Upper lobe of left lung (tissue), 6 donors: ENCODE results near the gene UBE2N. TPM values are rescaled to one million over a fixed set of nuclear protein-coding genes. Genes with fewer than 3 reads are reported as not detected.

Experiments
- ATAC-seq, 2 donors: fragments of 200-7000 bp; cut with Tn5 transposase; one replicate each; pipeline ENCODE4 v1.9.1; 2022; ENCODE audit warnings: mild to moderate bottlenecking in 2 of 2, moderate library complexity in 2 of 2; ENCODE audit not compliant: low FRiP score in 2 of 2
- DNase-seq, 2 donors: peaks; one replicate each; pipeline ENCODE4 v3.0.0-alpha.2; 2019 to 2020
- H3K27ac ChIP-seq, 4 donors: fragments of 200-600 bp; sonication (generic); one replicate each; pipeline ENCODE4 v1.5.1; 2016 to 2019
- H3K27me3 ChIP-seq, 4 donors: fragments of 200-600 bp; sonication (generic); one replicate each; pipeline ENCODE4 v1.5.1; 2017 to 2019
- H3K36me3 ChIP-seq, 4 donors: fragments of 200-600 bp; sonication (generic); one replicate each; pipeline ENCODE4 v1.5.1; 2016 to 2019
- H3K4me1 ChIP-seq, 4 donors: fragments of 200-600 bp; sonication (generic); one replicate each; pipeline ENCODE4 v1.5.1; 2018 to 2019
- H3K4me3 ChIP-seq, 4 donors: fragments of 200-600 bp; sonication (generic); one replicate each; pipeline ENCODE4 v1.5.1; 2017 to 2019; ENCODE audit warnings: mild to moderate bottlenecking in 2 of 4, moderate library complexity in 1 of 4
- H3K9me3 ChIP-seq, 4 donors: fragments of 200-600 bp; sonication (generic); one replicate each; pipeline ENCODE4 v1.5.1; 2018 to 2019
- EP300 ChIP-seq, 4 donors: sonication (generic); formaldehyde crosslinking; IDR thresholded peaks; one replicate each; pipeline ENCODE4 v1.5.1; 2017; ENCODE audit warnings: antibody characterized with exemption in 4 of 4, control low read depth in 2 of 4
- POLR2A ChIP-seq, 4 donors: fragments of 450-650 bp; IDR thresholded peaks; one replicate each; pipeline ENCODE4 v1.5.1; 2016 to 2017; ENCODE audit warnings: antibody characterized with exemption in 4 of 4, mild to moderate bottlenecking in 2 of 4
- POLR2AphosphoS5 ChIP-seq, 2 donors: sonication (generic); formaldehyde crosslinking; IDR thresholded peaks; one replicate each; pipeline ENCODE4 v1.5.1; 2017; ENCODE audit warnings: antibody characterized with exemption in 2 of 2
- WGBS, 2 donors: methylation state at CpG; one replicate each; pipeline ENCODE4 v1.1.5; 2017 to 2018; 5-methylcytosine and 5-hydroxymethylcytosine counted together
- small RNA-seq, 4 donors: library from RNA; depleted of rRNA; stranded (forward); fragments of <200 nt; gene quantifications; one replicate each; pipeline ENCODE3, GENCODE V24; 2016
- total RNA-seq, 6 donors: library from RNA; depleted of rRNA in 4 of 6; stranded (reverse); fragments of >200 nt in 4 of 6; gene quantifications; one replicate each; pipeline versions ENCODE4 v1.1.0 to v1.2.1, GENCODE V29; 2016 to 2021
- TF ChIP-seq, protein P1 (sequence below), 6 experiments: fragments of 450-650 bp in 4 of 6; fragments of 200-600 bp in 2 of 6; sonication (generic) in 2 of 6; IDR thresholded peaks; one replicate each; pipeline ENCODE4 v1.5.1; 2016 to 2019; ENCODE audit warnings: antibody characterized with exemption in 6 of 6
- donor health status: DM: no; HTN: no; CAD: no; lungs with moderate emphysema.
- donor health status: DM: no; HTN: yes; CAD: no; lungs with severe emphysema.

The UBE2N gene
- total RNA-seq, 6 donors from 2014 or later, result 10.0 to 78.1 (median 46.3) TPM

DNA sequence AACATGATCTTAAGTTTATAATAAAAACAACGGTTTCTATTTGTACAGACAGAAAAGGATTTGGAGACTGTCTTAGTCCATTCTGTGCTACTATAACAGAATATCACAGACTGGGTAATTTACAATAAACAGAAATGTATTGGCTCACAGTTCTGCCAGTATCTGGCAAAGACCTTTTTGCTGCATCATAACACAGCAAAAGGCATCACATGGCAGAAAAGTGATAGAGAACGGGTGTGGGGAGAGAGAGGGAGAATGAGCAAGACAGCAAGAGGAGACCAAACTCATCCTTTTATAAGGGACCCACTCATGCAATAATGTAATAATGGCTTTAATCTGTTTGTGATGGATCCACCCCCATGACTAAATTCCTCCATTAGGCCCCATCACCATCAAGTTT is 81.1 kb downstream of the UBE2N start:
- TF ChIP-seq EP300 (IDR thresholded peaks at IDR 0.05) (no peak), POLR2AphosphoS5 (IDR thresholded peaks at IDR 0.05) (no peak), POLR2A (IDR thresholded peaks at IDR 0.05) (no peak)
- TF ChIP-seq, protein P1, sequence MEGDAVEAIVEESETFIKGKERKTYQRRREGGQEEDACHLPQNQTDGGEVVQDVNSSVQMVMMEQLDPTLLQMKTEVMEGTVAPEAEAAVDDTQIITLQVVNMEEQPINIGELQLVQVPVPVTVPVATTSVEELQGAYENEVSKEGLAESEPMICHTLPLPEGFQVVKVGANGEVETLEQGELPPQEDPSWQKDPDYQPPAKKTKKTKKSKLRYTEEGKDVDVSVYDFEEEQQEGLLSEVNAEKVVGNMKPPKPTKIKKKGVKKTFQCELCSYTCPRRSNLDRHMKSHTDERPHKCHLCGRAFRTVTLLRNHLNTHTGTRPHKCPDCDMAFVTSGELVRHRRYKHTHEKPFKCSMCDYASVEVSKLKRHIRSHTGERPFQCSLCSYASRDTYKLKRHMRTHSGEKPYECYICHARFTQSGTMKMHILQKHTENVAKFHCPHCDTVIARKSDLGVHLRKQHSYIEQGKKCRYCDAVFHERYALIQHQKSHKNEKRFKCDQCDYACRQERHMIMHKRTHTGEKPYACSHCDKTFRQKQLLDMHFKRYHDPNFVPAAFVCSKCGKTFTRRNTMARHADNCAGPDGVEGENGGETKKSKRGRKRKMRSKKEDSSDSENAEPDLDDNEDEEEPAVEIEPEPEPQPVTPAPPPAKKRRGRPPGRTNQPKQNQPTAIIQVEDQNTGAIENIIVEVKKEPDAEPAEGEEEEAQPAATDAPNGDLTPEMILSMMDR (IDR thresholded peaks at IDR 0.05), result no peak
- Histone ChIP-seq H3K36me3 (no peaks in the 10 kb centered on the region), H3K9me3 (no peaks in the 10 kb centered on the region), H3K27me3 (no peaks in the 10 kb centered on the region), H3K4me3 (no peak overlapping the region), H3K4me1 (no peaks in the 10 kb centered on the region), H3K27ac (no peak overlapping the region)
- ATAC-seq (no peak), DNase-seq (no peak)
- 78 to 84% methylated on average over 2 of the region's 2 CpGs for WGBS, 2 donors

DNA sequence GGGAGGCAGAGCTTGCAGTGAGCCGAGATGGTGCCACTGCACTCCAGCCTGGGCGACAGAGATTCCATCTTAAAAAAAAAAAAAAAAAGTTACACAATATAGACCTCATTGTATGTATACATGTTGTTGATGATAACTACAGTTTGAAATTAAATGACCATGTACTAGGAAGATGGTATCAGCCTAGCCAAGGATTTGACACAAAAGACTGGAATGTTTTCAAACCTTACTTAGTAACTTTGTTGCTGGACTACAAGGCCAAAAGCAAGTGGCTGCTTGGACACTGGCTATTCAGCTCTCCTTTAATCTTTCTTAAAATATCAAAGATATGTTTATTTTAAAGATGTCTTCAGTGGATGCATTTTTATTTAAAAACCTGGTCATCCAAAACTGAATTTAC is 82.9 kb downstream of the UBE2N start:
- 93 to 100% methylated on average over 2 of the region's 2 CpGs for WGBS, 2 donors
- no peak for DNase-seq
- no peak overlapping the region for H3K27ac ChIP-seq

DNA sequence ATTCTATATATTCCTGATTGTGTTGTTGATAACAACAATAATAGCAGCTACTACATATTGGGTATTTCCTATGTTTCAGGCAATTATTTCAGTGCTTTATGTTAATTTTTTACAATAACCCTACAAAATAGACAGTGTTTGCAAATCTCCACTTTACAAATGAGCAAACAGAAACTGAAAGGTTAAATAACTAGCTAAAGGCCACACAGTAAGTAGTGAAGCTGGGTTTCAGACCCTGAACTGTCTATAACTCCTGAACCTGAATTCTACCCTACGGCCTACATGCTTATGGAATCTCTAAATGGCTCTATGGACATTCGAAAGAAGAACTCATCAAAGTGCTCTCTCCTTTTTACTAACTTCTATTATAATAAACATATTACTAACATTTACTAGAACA is 83.7 kb downstream of the UBE2N start:
- Histone ChIP-seq H3K36me3 (no peaks in the 10 kb centered on the region), H3K27me3 (no peaks in the 10 kb centered on the region), H3K9me3 (no peaks in the 10 kb centered on the region), H3K27ac (no peak overlapping the region), H3K4me1 (no peaks in the 10 kb centered on the region), H3K4me3 (no peak overlapping the region)
- DNase-seq (no peak), ATAC-seq (no peak)
- WGBS, 2 donors, result 90 to 100% methylated on average over 2 of the region's 2 CpGs
- TF ChIP-seq, protein P1 (IDR thresholded peaks at IDR 0.05), result no peak
- no peak for TF ChIP-seq POLR2AphosphoS5 (IDR thresholded peaks at IDR 0.05)
- TF ChIP-seq POLR2A (IDR thresholded peaks at IDR 0.05), result no peak
- TF ChIP-seq EP300 (IDR thresholded peaks at IDR 0.05), result no peak

More for the DNA sequence above, 82.9 kb downstream of the UBE2N start:
- H3K4me3 ChIP-seq, result no peak overlapping the region
- H3K36me3 ChIP-seq, result no peaks in the 10 kb centered on the region
- no peaks in the 10 kb centered on the region for H3K9me3 ChIP-seq
- no peaks in the 10 kb centered on the region for H3K4me1 ChIP-seq
- no peak for TF ChIP-seq EP300 (IDR thresholded peaks at IDR 0.05)
- TF ChIP-seq POLR2A (IDR thresholded peaks at IDR 0.05), result no peak
- TF ChIP-seq POLR2AphosphoS5 (IDR thresholded peaks at IDR 0.05), result no peak
- TF ChIP-seq, protein P1 (IDR thresholded peaks at IDR 0.05), result no peak
- ATAC-seq, result no peak
- H3K27me3 ChIP-seq, result no peaks in the 10 kb centered on the region

DNA sequence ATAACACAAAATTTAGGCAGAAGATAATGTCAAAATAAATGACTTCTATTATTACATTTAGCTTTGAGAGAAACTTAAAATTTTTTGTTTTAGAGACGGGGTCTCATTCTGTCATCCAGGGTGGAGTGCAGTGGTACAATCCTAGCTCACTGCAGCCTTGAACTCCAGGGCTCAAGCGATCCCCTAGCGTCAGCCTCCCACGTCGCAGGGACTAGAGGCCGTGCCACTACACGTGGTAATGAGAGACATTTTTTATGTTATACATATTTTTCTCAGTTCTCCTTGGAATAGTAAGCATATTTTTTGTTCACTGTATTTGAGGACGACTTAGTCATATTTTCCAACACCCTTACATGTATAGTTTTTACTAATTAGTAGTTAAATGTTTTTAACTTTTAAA is 85.5 kb downstream of the UBE2N start:
- no peak overlapping the region for H3K27ac ChIP-seq
- no peak for TF ChIP-seq POLR2A (IDR thresholded peaks at IDR 0.05)
- TF ChIP-seq, protein P1 (IDR thresholded peaks at IDR 0.05), result no peak
- no peak for TF ChIP-seq POLR2AphosphoS5 (IDR thresholded peaks at IDR 0.05)
- TF ChIP-seq EP300 (IDR thresholded peaks at IDR 0.05), result no peak
- H3K4me1 ChIP-seq, result no peaks in the 10 kb centered on the region
- H3K9me3 ChIP-seq, result no peaks in the 10 kb centered on the region
- H3K27me3 ChIP-seq, result no peaks in the 10 kb centered on the region
- H3K36me3 ChIP-seq, result no peaks in the 10 kb centered on the region
- ATAC-seq (no peak), DNase-seq (no peak)
- no peak overlapping the region for H3K4me3 ChIP-seq
- WGBS, 2 donors, result 87 to 95% methylated on average over 8 of the region's 8 CpGs

Small RNA genes within 50 kb of the gene (small RNA-seq; reads per million reads assigned to genes)
- gene RF00019, result 0 reads per million in 4 donors

Other genes starting within 250 kb of the UBE2N start
- gene NUDT4, start 64.0 kb downstream of the UBE2N start, total RNA-seq, result 10 to 100 TPM; 23.0 to 60.3 (median 34.0) TPM
- 10 to 100 TPM; 15.5 to 63.8 (median 36.7) TPM for gene MRPL42, start 25.6 kb upstream of the UBE2N start, total RNA-seq
- 10 to 100 TPM; 18.3 to 63.0 (median 34.6) TPM for gene SOCS2, start 130.7 kb upstream of the UBE2N start, total RNA-seq
- 10 to 100 TPM; 13.7 to 40.7 (median 29.0) TPM for gene CRADD, start 235.4 kb upstream of the UBE2N start, total RNA-seq